ENCODE data around the gene TLR9. TPM values are rescaled to one million over a fixed set of nuclear protein-coding genes. Genes with fewer than 3 reads are reported as not detected.

TLR9 gene
- total RNA-seq, 1 donor from 2014 or later, result not detected

GRCh38 chr3:52176180-52176752 lies 49.2 kb downstream of the TLR9 start:
- H3K36me3 ChIP-seq, result no peaks in the 10 kb centered on the region
- H3K27ac ChIP-seq, result no peak overlapping the region
- TF ChIP-seq CTCF (IDR thresholded peaks at IDR 0.05) (no peak), POLR2AphosphoS5 (IDR thresholded peaks at IDR 0.05; ENCODE audit: insufficient read depth in 1 of 2, low read depth in 1 of 2) (no peak), POLR2A (IDR thresholded peaks at IDR 0.05) (no peak)
- H3K4me3 ChIP-seq, result no peak overlapping the region
- H3K4me1 ChIP-seq, result peaks cover 10% of the 10 kb centered on the region
- H3K9me3 ChIP-seq, result no peaks in the 10 kb centered on the region
- intact Hi-C loops (cut with DNase I), result no loop called here
- DNase-seq (ENCODE audit: extremely low spot score in 2 of 2), result peak in 1 of 2 donors; percentile 62
- no peaks in the 10 kb centered on the region for H3K27me3 ChIP-seq

GRCh38 chr3:52175416-52176179 lies 49.8 kb downstream of the TLR9 start:
- DNase-seq (ENCODE audit: extremely low spot score in 2 of 2), result peak in 1 of 2 donors; percentile 69
- H3K36me3 ChIP-seq, result no peaks in the 10 kb centered on the region
- intact Hi-C loops (cut with DNase I), result no loop called here
- no peak overlapping the region for H3K27ac ChIP-seq
- H3K4me1 ChIP-seq, result peaks cover 10% of the 10 kb centered on the region
- H3K27me3 ChIP-seq, result no peaks in the 10 kb centered on the region
- H3K4me3 ChIP-seq, result no peak overlapping the region
- no peaks in the 10 kb centered on the region for H3K9me3 ChIP-seq
- TF ChIP-seq CTCF (IDR thresholded peaks at IDR 0.05), result no peak
- no peak for TF ChIP-seq POLR2A (IDR thresholded peaks at IDR 0.05)
- TF ChIP-seq POLR2AphosphoS5 (IDR thresholded peaks at IDR 0.05; ENCODE audit: insufficient read depth in 1 of 2, low read depth in 1 of 2), result no peak

- peak in 1 of 2 donors; percentile 60 for DNase-seq (ENCODE audit: extremely low spot score in 2 of 2)
- Histone ChIP-seq H3K27ac (no peak overlapping the region), H3K27me3 (no peaks in the 10 kb centered on the region), H3K4me1 (peaks cover 10% of the 10 kb centered on the region), H3K9me3 (no peaks in the 10 kb centered on the region), H3K36me3 (no peaks in the 10 kb centered on the region), H3K4me3 (no peak overlapping the region)
- intact Hi-C loops (cut with DNase I), result no loop called here
- TF ChIP-seq POLR2AphosphoS5 (IDR thresholded peaks at IDR 0.05; ENCODE audit: insufficient read depth in 1 of 2, low read depth in 1 of 2), result no peak
- no peak for TF ChIP-seq CTCF (IDR thresholded peaks at IDR 0.05)
- TF ChIP-seq POLR2A (IDR thresholded peaks at IDR 0.05), result no peak
These were observed 50.5 kb downstream of the TLR9 start for GRCh38 chr3:52174896-52175295.

DNA sequence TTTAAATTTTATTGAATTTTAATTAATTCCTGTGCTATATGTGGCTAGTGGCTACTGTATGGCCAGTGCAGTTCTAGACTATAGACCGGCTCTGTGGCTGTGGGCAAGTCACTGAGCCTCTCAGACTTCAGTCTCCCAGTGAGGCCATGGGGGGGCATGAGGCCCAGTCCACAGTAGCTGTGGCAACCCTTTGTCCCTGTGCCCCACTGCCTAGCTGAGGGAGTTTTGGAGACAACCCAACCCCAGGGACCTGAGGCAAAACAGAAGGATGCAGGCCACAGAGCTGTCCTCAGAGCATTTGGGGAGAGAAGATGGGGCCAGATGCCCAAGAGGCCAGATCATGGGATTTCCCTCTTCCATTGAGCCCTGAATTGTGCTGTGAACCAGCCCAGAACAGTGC lies 52.3 kb downstream of the TLR9 start:
- Histone ChIP-seq H3K27ac (no peak overlapping the region), H3K9me3 (no peaks in the 10 kb centered on the region), H3K27me3 (no peaks in the 10 kb centered on the region), H3K4me1 (peaks cover 10% of the 10 kb centered on the region), H3K36me3 (no peaks in the 10 kb centered on the region), H3K4me3 (no peak overlapping the region)
- intact Hi-C loops (cut with DNase I), result no loop called here
- TF ChIP-seq POLR2AphosphoS5 (IDR thresholded peaks at IDR 0.05; ENCODE audit: insufficient read depth in 1 of 2, low read depth in 1 of 2) (no peak), POLR2A (IDR thresholded peaks at IDR 0.05) (no peak), CTCF (IDR thresholded peaks at IDR 0.05) (no peak)
- DNase-seq (ENCODE audit: extremely low spot score in 2 of 2), result peak in 1 of 2 donors; percentile 65

DNA sequence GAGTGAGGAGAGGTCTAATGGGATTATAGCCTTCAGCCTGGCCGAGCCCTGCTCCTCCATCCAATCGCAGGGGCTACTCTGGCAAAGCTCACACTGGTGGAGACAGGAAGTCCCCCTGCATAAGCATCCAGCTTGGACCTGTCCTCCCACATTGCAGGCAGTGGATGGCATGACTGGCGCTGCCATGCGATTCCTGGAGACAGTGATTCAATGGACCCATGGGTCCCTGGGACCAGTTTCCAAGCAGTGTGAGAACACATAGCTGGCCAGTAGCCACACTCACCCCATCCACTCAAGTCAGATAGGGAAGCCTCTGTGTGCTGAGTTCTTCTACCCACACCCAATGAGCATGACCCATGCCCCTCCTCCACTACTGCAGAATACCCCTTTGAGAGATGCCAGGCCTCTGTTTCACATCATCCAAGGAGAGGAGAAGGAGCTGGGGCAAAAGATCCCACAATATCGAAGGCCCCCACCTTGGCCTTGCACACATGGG lies 53.1 kb downstream of the TLR9 start:
- peak in 1 of 2 donors; percentile 58 for DNase-seq (ENCODE audit: extremely low spot score in 2 of 2)
- peaks cover 8% of the 10 kb centered on the region for H3K4me1 ChIP-seq
- intact Hi-C loops (cut with DNase I), result no loop called here
- H3K36me3 ChIP-seq, result no peaks in the 10 kb centered on the region
- H3K9me3 ChIP-seq, result no peaks in the 10 kb centered on the region
- no peaks in the 10 kb centered on the region for H3K27me3 ChIP-seq
- no peak for TF ChIP-seq POLR2AphosphoS5 (IDR thresholded peaks at IDR 0.05; ENCODE audit: insufficient read depth in 1 of 2, low read depth in 1 of 2)
- no peak for TF ChIP-seq CTCF (IDR thresholded peaks at IDR 0.05)
- no peak for TF ChIP-seq POLR2A (IDR thresholded peaks at IDR 0.05)
- H3K4me3 ChIP-seq, result no peak overlapping the region
- H3K27ac ChIP-seq, result no peak overlapping the region

Data from vagina (tissue), 2 donors.